KMS-11 (cell line): ENCODE data around the gene TMUB2.

Source experiments
- H2AFZ ChIP-seq: fragments of 200-600 bp; sonication (generic); 2 replicates; pipeline ENCODE4 v1.6.1; 2016; ENCODE audit warnings: antibody characterized with exemption, mixed run types, low read depth
- H3K27ac ChIP-seq: fragments of 200-600 bp; sonication (generic); 2 replicates; pipeline ENCODE4 v1.6.1; 2016; ENCODE audit warnings: mild to moderate bottlenecking, mixed run types
- H3K27me3 ChIP-seq: fragments of 200-600 bp; sonication (generic); 2 replicates; pipeline ENCODE4 v1.6.1; 2017; ENCODE audit warnings: mild to moderate bottlenecking, low read depth, mixed run types, moderate library complexity; ENCODE audit not compliant: insufficient read depth
- H3K36me3 ChIP-seq: fragments of 200-600 bp; sonication (generic); 2 replicates; pipeline ENCODE4 v1.6.1; 2017; ENCODE audit warnings: mild to moderate bottlenecking, mixed run types; ENCODE audit not compliant: insufficient read depth
- H3K4me1 ChIP-seq: fragments of 200-600 bp; sonication (generic); 2 replicates; pipeline ENCODE4 v1.6.1; 2016; ENCODE audit warnings: mild to moderate bottlenecking, low read depth, mixed run types; ENCODE audit not compliant: poor library complexity, severe bottlenecking
- H3K4me2 ChIP-seq: fragments of 200-600 bp; sonication (generic); 2 replicates; pipeline ENCODE4 v1.7.0; 2016; ENCODE audit warnings: mild to moderate bottlenecking, mixed run types
- H3K4me3 ChIP-seq: fragments of 200-600 bp; sonication (generic); IDR thresholded peaks from 2 replicates; pipeline ENCODE4 v1.6.1; 2017; ENCODE audit warnings: low read depth, low read length, mixed read lengths; ENCODE audit not compliant: insufficient read depth
- H3K79me2 ChIP-seq: fragments of 200-600 bp; sonication (generic); 2 replicates; pipeline ENCODE4 v1.6.1; 2016; ENCODE audit warnings: low read depth, mixed run types; ENCODE audit not compliant: insufficient read depth
- H3K9ac ChIP-seq: fragments of 200-600 bp; sonication (generic); 2 replicates; pipeline ENCODE4 v1.6.1; 2016; ENCODE audit warnings: mild to moderate bottlenecking, mixed run types
- H4K20me1 ChIP-seq: fragments of 200-600 bp; sonication (generic); 2 replicates; pipeline ENCODE4 v1.6.1; 2016; ENCODE audit warnings: mild to moderate bottlenecking, mixed run types; ENCODE audit not compliant: insufficient read depth
- CTCF ChIP-seq: fragments of 200-600 bp; sonication (generic); conservative IDR thresholded peaks from 2 replicates; pipeline ENCODE4 v1.6.1; 2017; ENCODE audit warnings: low read depth, mild to moderate bottlenecking, antibody characterized with exemption, low read length, moderate library complexity, mixed read lengths

Gene TMUB2

GRCh38 chr17:44152875-44153274 is 33.9 kb upstream of the TMUB2 start:
- Histone ChIP-seq H3K27me3 (no peaks in the 10 kb centered on the region), H3K27ac (no peak overlapping the region), H4K20me1 (0 out of 2 replicates have a peak, but pooled peaks cover 5% of the 10 kb centered on the region), H3K4me3 (no peak overlapping the region), H3K36me3 (no peaks in the 10 kb centered on the region; the same call in 1 of the 2 replicates), H3K4me1 (peaks cover 10% of the 10 kb centered on the region), H3K9ac (no peak overlapping the region), H2AFZ (no peak overlapping the region), H3K79me2 (peaks cover 22% of the 10 kb centered on the region; the same call in 1 of the 2 replicates), H3K4me2 (no peak overlapping the region)
- TF ChIP-seq CTCF: no peak

- H3K4me3 ChIP-seq: no peak overlapping the region
- H3K79me2 ChIP-seq: peaks cover 6% of the 10 kb centered on the region; the same call in 1 of the 2 replicates
- no peaks in the 10 kb centered on the region; the same call in 1 of the 2 replicates for H3K36me3 ChIP-seq
- peaks cover 25% of the 10 kb centered on the region for H3K4me1 ChIP-seq
- H3K9ac ChIP-seq: no peak overlapping the region
- no peak overlapping the region for H3K27ac ChIP-seq
- H3K27me3 ChIP-seq: no peaks in the 10 kb centered on the region
- H4K20me1 ChIP-seq: no peaks in the 10 kb centered on the region
- no peak overlapping the region for H2AFZ ChIP-seq
- no peak for TF ChIP-seq CTCF
- no peak overlapping the region for H3K4me2 ChIP-seq
Observed at GRCh38 chr17:44155488-44155887, 31.3 kb upstream of the TMUB2 start.

- no peaks in the 10 kb centered on the region for H4K20me1 ChIP-seq
- no peak overlapping the region for H3K4me2 ChIP-seq
- no peak for TF ChIP-seq CTCF
- no peaks in the 10 kb centered on the region for H3K79me2 ChIP-seq
- peaks cover 20% of the 10 kb centered on the region for H3K4me1 ChIP-seq
- no peak overlapping the region for H2AFZ ChIP-seq
- H3K36me3 ChIP-seq: no peaks in the 10 kb centered on the region; the same call in 1 of the 2 replicates
- no peak overlapping the region for H3K9ac ChIP-seq
- no peaks in the 10 kb centered on the region for H3K27me3 ChIP-seq
- H3K4me3 ChIP-seq: no peak overlapping the region
- no peak overlapping the region for H3K27ac ChIP-seq
Observed at GRCh38 chr17:44159519-44160210, 27.1 kb upstream of the TMUB2 start.

- Histone ChIP-seq H3K4me2 (no peak overlapping the region), H3K9ac (no peak overlapping the region), H4K20me1 (no peaks in the 10 kb centered on the region), H3K36me3 (no peaks in the 10 kb centered on the region), H3K79me2 (no peaks in the 10 kb centered on the region), H2AFZ (no peak overlapping the region), H3K27ac (no peak overlapping the region), H3K4me1 (peaks cover 31% of the 10 kb centered on the region), H3K4me3 (no peak overlapping the region), H3K27me3 (no peaks in the 10 kb centered on the region)
- no peak for TF ChIP-seq CTCF
Observed at GRCh38 chr17:44164476-44164875, 22.3 kb upstream of the TMUB2 start.
